ENCODE measurements around the gene GRK6.
"Not testable (repeated sequence)": the region's sequence is repeated elsewhere in the genome, so short reads cannot be mapped to it uniquely, and the experiment has no call there.

GRK6 gene

GRCh38 chr5:177472460-177473442, 46.3 kb downstream of the GRK6 start:
- DNase-seq = no peak

GRCh38 chr5:177473443-177474001, 47.0 kb downstream of the GRK6 start, which contains the start of gene DBN1:
DBN1 (minus strand) TSS chr5:177473634; CDS start chr5:177473521, 113 bp downstream.
- no peak for DNase-seq

- DNase-seq = no peak
Measured at GRCh38 chr5:177474002-177474476, 47.6 kb downstream of the GRK6 start.

GRCh38 chr5:177474846-177475562, 48.5 kb downstream of the GRK6 start:
- no peak for DNase-seq

GRCh38 chr5:177475563-177476427, 49.3 kb downstream of the GRK6 start:
- DNase-seq = no peak

GRCh38 chr5:177476531-177477233, 50.2 kb downstream of the GRK6 start:
- DNase-seq = no peak

GRCh38 chr5:177477701-177478477, 51.4 kb downstream of the GRK6 start:
- no peak for DNase-seq

- DNase-seq = no peak
Measured at GRCh38 chr5:177478711-177479646, 52.5 kb downstream of the GRK6 start.

GRCh38 chr5:177479774-177480173, 53.3 kb downstream of the GRK6 start:
- DNase-seq = no peak

- no peak for DNase-seq
Measured at GRCh38 chr5:177482359-177482795, 55.9 kb downstream of the GRK6 start.

GRCh38 chr5:177483042-177483441, 56.6 kb downstream of the GRK6 start:
- DNase-seq = no peak

- no peak for DNase-seq
Measured at GRCh38 chr5:177483994-177484901, 57.8 kb downstream of the GRK6 start.

GRCh38 chr5:177484902-177485549, 58.5 kb downstream of the GRK6 start:
- no peak for DNase-seq

GRCh38 chr5:177485753-177486152, 59.3 kb downstream of the GRK6 start:
- DNase-seq = not testable (repeated sequence)

- no peak for DNase-seq
Measured at GRCh38 chr5:177486256-177486655, 59.8 kb downstream of the GRK6 start.

GRCh38 chr5:177487144-177487543, 60.7 kb downstream of the GRK6 start:
- no peak for DNase-seq

GRCh38 chr5:177487975-177488374, 61.5 kb downstream of the GRK6 start:
- DNase-seq = no peak
